Ramos (cell line): ENCODE measurements around the gene KCNC4.

Source experiments
- in situ Hi-C: fragments of 300-500 bp; cut with MboI; formaldehyde crosslinking; loops from one replicate; pipeline ENCODE4 v1.14.3; 2022; ENCODE audit warnings: low sequenced_read_pairs; ENCODE audit not compliant: unreplicated experiment

The KCNC4 gene

DNA sequence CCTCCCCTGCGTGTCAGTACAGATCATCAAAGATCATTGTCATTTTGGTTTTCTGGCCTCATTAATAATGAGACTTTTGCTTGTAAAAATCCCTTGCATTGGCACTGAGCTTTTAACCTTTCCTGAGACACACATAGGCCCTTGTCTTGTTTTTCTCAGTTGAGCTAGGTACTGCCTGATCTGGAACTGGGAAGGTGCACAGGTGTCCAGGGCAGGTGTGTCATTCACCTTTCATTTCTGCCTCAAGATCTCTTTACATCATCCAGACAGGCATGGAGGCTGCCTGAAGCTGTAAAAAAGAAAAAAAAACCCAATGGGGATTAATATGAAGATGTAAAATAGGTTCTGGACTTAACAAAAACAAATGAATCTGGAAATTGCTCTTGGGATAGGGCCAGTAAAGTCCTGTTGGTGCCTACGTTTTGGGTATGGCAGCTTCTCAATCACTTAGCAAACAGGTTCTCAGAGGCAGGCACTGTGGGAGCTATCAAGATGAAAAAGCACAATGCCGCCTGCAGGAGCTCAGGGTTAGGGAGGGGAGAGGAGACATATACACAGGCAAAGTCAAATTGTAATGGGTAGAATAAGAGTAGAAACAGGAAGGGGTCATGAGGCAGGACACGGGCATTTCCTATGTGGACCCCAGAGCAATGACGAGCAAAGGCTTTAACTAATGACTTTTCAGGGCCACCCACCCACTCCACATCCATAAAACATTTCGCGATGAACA lies 1.0 kb upstream of the KCNC4 start:
- in situ Hi-C loops: loop anchor here (10.0 kb wide), 1 partner anchor 576 kb away; no protein-coding TSS in a partner anchor

GRCh38 chr1:110210604-110211495 lies 736 bp downstream of the KCNC4 start:
- in situ Hi-C loops: no loop called here

DNA sequence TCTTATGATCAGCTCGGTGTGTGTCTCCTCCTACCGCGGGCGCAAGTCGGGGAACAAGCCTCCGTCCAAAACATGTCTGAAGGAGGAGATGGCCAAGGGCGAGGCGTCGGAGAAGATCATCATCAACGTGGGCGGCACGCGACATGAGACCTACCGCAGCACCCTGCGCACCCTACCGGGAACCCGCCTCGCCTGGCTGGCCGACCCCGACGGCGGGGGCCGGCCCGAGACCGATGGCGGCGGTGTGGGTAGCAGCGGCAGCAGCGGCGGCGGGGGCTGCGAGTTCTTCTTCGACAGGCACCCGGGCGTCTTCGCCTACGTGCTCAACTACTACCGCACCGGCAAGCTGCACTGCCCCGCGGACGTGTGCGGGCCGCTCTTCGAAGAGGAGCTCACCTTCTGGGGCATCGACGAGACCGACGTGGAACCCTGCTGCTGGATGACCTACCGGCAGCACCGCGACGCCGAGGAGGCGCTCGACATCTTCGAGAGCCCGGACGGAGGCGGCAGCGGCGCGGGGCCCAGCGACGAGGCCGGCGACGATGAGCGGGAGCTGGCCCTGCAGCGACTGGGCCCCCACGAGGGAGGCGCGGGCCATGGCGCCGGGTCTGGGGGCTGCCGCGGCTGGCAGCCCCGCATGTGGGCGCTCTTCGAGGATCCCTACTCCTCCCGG lies 1.5 kb downstream of the KCNC4 start:
- in situ Hi-C loops: no loop called here

GRCh38 chr1:110212169-110213142 lies 2.3 kb downstream of the KCNC4 start:
- in situ Hi-C loops: no loop called here

DNA sequence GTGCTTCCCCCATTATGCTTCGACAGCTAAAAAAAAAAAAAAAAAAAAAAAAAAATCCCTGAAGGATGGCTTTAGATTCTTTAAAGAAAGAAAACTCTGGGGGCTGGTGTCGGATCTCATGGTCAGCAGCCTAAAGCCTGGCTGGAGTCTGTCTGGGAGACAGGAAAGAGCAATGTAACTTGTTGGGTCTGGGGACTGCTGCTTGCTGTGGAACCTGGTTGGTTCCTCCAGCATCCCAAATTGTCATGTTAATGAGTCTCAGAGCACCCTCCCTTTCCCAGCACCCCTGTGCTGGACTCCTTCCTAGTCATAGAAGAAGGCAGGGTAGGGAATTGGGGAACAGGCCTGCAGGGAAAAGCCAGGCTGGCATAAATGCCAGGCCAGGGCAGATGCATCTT lies 3.0 kb downstream of the KCNC4 start:
- in situ Hi-C loops: no loop called here

DNA sequence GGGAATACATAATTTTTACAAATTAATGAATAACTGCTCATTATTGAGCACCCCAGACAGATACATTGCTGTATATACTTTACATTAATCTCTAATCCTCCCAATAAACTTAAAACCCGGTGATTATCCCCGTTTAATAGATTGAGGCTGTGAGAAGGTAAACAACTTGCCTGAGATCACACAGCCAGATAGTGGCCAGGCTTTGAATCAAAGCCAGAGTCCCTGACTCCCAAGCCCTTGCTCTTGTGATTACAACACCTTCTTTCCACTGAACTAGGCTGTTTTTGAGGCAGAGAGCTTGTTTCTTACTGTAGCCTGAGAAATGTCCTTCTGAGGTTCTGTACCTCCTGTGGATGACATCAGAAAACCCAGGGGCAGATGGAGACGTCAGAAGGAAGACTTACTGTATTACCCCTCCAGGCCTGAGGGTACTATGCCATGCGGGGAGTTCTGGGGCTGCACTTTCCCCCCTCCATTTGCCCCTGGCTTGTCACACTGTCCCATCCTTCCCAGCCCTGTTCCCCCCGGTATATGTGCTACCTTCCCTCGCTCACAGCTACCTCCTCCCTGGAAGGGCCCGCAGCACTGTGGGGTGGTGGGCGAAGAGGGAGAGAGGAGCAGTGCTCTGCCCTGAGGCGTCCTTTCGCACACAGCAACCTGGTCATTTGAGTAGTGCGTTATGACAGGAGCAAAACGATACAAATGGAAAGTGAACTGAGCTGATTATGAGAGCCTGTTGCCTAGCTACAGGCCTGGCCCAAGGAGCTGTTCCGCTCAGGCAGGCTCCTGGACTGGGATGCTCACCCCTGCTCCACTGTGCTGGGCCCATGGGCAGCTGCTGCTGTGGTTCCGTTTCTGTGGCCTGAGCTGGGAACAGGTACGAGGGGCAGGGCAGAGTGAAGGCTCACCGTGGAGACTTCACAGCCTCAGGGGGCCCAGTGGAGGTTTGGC lies 4.6 kb downstream of the KCNC4 start:
- in situ Hi-C loops: no loop called here

DNA sequence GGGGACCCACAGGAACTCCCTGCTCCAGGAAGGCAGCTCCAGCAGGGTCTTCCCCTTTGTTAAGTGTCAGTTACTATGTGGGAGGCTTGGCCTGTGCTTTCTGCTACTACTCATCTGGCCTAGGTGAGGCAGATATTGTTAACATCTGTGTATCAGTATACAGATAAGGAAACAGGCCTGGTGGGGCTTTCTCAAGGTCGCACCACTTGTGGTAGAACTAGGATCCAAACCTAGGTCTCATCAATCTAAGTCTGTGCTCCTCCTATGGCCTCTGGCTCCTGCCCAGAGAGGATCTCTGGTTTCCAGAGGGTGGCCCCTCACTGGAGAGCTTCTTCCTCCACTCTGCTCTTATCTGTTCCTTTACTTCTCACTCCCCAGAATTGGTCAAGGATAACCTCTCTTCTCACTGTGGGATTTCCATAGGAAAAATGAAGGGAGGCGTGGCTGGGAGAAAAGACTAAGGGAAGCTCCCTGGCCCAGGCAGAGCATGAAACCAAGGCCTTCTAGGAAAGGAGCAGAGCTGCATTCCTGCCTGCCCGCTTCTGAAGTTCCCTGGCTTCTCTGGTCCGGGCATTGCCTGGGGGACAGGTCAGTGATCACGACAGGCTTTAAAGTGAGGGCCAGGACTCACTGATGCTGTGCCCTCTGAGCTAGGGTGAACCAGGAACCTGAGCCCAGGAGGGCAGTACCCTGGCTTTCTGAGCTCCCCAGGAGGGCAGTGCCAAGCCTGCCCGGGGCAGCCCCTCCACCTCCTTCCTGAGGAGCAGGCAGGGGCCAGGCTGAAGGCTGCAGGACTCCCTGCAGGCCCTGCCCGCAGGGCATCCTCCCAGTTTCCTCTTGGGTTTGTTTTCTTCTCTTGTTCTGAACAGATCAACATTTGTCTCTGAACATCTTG lies 5.8 kb downstream of the KCNC4 start:
- in situ Hi-C loops: no loop called here

- in situ Hi-C loops: no loop called here
Measured at GRCh38 chr1:110216844-110217444, 6.8 kb downstream of the KCNC4 start.

DNA sequence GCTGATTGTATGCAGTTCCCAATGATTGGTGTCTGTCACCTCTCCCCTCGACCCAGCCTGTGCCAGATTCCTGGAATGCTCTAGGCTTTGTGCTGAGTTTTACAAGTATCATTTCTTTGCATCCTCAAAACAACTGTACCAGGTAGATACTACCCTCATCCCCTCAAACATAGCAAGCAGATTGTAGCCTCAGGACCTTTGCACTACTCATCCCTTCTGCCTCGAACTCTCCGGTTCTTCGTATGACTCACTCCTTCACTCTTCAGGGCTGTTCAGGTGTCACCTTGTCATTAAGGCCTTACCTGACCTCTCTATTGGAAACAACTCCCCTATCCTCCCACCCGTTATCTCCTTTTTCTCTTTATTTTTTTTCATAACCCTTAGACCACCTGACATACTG lies 8.0 kb downstream of the KCNC4 start:
- in situ Hi-C loops: no loop called here

DNA sequence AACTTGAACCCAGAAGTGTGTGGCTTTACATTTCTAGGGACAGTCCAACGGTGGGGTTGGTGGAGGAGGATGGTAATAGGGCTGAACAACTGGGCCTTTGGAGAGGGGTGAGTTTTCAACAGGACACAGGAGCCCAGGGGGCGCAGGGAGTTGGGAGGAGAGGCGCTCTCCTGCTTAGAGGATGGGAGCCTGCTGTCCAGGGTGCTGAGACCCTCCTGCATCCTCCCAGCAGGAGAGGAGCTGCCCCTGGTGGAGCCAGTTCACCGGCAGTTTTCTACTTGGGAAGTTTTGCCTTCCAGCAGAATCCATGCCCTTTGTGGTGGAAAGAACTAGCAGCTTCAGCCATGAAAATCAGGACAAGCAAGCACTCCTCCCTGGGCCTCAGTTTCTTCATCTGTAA lies 8.6 kb downstream of the KCNC4 start:
- in situ Hi-C loops: no loop called here

DNA sequence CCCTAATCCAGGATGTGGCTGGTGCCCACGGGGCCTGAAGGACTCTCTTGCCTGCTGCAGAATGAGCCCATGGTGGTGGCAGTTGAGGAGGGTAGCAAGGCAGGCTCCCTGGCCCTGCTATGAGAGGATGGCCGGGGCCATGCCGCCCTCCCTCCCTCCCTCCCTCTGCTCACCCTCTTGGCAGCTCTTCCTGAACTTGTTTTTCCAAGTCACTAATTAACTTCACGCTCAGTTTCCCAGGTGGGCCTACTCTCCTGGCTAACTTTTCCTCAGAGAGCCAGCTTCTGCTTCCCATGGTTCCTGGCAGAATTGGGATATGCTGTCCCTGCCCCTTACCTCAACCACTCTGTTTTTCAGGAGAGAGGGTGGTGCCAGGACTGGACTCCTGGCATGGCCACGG lies 10.2 kb downstream of the KCNC4 start:
- in situ Hi-C loops: no loop called here

DNA sequence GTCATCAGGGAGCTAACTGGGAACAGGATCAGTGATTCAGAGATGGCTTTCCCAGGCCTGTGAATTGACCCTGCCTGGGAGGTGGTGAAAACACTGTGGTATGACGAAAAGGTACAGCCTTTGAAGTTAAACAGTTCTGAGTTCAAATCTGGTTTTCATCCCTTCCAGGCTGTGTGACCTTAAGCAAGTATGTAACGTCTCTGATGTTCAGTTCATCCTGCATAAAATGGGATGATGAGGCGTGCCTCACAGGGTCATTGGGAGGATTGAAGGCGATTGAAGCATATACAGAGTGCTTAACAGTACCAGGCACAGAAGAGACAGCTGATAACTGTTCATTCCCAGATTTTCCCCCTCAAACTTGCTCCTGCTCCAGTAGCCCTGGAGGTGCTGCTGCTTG lies 11.0 kb downstream of the KCNC4 start:
- in situ Hi-C loops: no loop called here

GRCh38 chr1:110223127-110223526 lies 13.0 kb downstream of the KCNC4 start:
- in situ Hi-C loops: no loop called here

DNA sequence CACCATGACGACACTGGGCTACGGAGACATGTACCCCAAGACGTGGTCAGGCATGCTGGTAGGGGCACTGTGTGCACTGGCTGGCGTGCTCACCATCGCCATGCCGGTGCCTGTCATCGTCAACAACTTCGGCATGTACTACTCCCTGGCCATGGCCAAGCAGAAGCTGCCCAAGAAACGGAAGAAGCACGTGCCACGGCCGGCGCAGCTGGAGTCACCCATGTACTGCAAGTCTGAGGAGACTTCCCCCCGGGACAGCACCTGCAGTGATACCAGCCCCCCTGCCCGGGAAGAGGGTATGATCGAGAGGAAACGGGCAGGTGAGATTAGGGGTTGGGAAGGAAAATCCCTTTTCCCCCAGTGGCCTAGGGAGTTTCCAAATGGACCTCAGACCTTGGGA lies 13.5 kb downstream of the KCNC4 start:
- in situ Hi-C loops: no loop called here

- in situ Hi-C loops: no loop called here
Measured at GRCh38 chr1:110224240-110224995, 14.3 kb downstream of the KCNC4 start.

DNA sequence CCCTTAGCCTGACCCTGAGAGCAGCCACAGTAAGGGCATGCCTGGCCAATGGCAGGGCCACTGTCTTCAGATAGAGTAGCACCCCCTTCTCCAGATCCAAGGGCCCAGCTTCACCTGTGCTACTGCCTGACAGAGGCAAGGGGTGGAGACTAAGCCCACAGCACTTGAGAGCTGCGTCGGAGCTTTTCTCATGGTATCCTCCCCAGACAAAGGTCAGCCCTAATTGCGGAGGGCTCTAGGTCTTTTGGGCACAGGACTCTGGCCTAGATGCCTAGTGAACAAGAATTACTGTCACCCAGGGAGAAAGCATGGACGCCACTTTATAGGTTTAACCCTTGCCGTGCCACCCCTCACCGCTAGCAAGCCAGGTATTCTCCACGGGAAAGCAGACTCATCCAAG lies 15.1 kb downstream of the KCNC4 start:
- in situ Hi-C loops: no loop called here
